GM21423 (cell line): ENCODE data around the gene GTF3C2.

Experiments used
- ATAC-seq: cut with Tn5 transposase; IDR thresholded peaks from one replicate; pipeline ENCODE4 v1.9.1; 2021; ENCODE audit warnings: mild to moderate bottlenecking, moderate library complexity; ENCODE audit not compliant: unreplicated experiment

The GTF3C2 gene

GRCh38 chr2:27298391-27299080, 58.0 kb downstream of the GTF3C2 start:
- ATAC-seq = no peak

DNA sequence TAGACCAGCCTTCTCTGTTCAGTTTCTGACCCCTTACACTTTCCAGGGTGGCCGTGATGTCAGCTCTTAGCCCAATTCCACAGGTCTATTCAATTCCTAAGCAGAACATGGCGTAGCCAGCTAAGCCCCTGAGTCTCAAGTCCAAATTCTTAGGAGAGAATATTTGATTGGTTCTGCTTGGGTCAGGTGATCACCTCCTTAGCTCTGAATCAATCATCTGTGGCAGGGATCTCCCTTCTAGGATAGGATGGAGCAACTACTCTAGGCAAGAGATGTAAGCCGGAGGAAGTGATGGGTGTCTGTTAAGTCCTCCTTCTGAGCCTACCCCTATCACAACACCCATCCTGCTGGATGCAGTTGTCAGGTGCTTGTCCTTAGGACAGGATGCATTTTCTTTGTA, 59.4 kb downstream of the GTF3C2 start:
- no peak for ATAC-seq

- no peak for ATAC-seq
Measured at GRCh38 chr2:27296481-27296880, 60.1 kb downstream of the GTF3C2 start.

DNA sequence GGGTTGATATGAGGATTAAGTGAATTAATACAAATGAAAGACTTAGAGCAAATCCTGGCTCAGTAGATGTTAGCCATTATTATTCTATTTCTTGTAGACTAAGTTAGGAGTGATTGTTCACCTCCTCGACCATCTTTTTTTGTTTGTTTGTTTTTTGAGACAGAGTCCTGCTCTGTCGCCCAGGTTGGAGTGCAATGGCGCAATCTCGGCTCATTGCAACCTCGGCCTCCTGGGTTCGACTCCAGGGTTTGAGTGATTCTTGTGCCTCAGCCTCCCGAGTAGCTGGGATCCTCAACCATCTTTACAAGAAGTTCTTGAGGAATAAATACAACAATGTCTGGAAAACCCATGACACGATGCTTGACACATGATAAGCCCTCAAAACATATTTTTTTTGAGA, 61.6 kb downstream of the GTF3C2 start:
- ATAC-seq = no peak

GRCh38 chr2:27291865-27292264, 64.7 kb downstream of the GTF3C2 start:
- ATAC-seq = no peak

GRCh38 chr2:27290549-27290948, 66.0 kb downstream of the GTF3C2 start:
- ATAC-seq = no peak

GRCh38 chr2:27288610-27289009, 68.0 kb downstream of the GTF3C2 start:
- ATAC-seq = no peak

- no peak for ATAC-seq
Measured at GRCh38 chr2:27285481-27285880, 71.1 kb downstream of the GTF3C2 start.

- ATAC-seq = no peak
Measured at GRCh38 chr2:27284996-27285395, 71.6 kb downstream of the GTF3C2 start.

DNA sequence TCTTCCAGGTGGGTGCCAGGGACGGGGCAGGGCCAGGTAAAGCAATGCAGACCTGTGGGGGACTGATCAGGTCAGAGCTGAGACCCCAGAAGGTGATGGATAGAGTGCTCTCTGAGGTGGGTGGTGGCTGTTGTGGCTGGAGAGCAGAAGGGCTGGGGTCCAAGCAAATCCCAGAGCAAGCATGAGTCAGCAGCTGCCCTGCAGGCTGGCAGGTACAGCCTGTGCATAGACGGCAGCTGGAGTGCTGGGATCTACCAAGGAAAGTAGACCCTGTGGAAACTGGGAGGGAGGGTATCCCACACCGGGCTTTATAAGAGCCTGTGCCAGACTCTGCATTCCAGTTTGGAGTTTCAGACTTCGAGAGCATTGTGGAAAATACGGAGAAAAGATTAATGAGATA, 73.7 kb downstream of the GTF3C2 start:
- ATAC-seq = no peak

GRCh38 chr2:27281855-27282559, 74.6 kb downstream of the GTF3C2 start, which contains the start of gene TRIM54:
TRIM54 (plus strand) TSS chr2:27282429; CDS start chr2:27282732, 303 bp downstream.
- no peak for ATAC-seq

GRCh38 chr2:27281442-27281841, 75.1 kb downstream of the GTF3C2 start:
- no peak for ATAC-seq

DNA sequence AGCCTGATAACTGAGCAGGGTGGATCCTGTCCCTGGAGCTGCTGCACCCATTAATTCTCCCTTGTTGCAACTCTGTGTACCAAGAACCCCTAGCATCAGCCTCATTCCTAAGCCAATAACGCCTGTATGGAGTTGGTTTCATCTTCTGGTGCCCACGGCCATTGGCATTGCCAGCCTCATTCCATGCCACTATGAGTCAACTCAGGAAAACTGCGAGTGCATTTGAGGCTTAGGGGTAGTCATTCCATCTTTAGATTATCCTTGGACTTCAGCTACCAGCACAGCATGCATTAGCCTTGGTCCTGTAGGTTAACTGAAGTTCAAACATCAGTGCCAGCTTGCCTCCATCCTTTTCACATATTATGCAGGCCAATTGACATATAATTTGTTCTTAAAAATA, 75.7 kb downstream of the GTF3C2 start:
- no peak for ATAC-seq

DNA sequence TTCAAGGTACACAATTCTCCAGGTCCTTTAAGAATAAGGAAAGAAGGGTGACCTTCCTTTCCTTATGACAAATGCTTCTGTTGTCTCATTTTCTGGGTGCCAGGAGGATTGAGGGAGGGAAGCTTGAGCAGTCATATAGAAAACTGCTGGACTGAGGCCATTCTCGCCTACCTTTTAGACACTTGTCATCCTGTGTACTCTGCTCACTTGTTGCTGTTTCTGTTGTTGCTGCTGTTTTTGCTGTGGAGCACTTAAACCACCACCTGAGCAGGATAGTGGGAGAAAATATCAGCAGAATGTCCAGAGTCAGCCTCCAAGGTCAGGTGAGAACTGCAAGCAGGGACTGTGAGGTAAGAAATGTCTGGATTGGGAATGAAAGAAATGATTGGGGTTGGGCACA, 78.6 kb downstream of the GTF3C2 start:
- no peak for ATAC-seq
